Measurements from ENCODE around the gene RHAG.
"Not testable (repeated sequence)": the region's sequence is repeated elsewhere in the genome, so short reads cannot be mapped to it uniquely, and the experiment has no call there.

The RHAG gene

DNA sequence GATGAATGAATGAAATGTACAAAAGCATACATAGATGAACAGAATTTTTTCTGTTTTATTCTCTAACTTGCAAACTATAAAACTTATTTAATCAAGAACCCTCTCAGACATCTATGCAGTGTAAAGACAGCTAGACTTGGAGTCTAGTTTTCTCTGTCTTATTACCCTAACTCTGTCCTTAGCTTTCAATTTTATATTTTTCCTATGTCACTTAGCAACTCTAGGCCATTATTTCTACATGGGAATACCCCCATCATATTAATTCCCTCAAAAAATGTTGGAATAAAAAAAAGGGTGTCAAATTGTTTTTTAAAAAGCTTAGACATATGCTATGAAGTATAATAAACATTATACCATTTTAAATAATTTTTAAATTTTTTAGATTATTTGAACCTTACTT, 1.2 kb downstream of the RHAG start:
- no peak for DNase-seq

DNA sequence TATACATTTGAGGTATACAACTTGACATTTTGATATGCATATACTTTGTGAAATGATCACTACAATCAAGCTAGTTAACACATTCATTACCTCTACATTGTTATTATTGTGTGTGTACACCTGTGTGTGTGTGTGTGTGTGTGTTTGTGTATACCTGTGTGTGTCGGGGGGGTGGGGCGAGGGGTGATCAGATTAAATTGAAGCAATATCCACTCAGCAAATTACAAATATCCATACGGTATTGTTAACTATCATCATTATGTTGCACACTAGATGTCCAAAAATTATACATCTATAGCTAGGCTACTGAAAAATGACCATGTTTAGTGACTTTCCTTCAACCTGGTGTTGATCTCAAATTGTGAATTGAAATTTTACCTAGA, 1.8 kb downstream of the RHAG start:
- DNase-seq: no peak

DNA sequence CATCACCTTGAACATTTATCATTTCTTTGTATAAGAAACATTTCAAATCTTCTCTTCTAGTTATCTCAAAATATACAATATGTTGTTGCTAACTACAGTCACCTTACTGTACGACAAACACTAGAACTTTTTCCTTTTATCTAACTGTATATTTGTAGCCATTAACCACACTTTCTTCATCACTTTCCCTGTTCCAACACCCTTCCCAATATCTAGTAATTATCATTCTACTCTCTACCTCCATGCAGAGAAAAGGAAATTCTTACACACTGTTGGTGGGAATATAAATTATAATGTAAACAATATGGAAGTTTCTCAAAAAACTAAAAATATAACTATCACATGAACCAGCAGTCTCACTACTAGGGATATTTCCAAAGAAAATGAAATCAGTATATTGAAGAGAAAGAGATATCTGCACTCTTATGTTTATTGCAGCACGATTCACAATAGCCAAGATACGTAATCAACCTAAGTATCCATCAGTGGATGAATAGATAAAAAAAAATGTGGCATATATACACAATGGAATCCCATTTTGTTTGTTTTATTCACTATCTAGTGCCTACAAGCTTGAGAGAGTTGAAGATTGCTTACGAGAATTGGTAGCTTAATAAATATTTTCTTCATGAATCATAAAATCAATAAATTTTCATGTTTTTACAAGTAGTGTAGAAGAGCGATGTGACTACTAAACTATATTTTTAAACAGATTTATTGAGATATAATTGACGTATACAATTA, 2.4 kb downstream of the RHAG start:
- no peak for DNase-seq

DNA sequence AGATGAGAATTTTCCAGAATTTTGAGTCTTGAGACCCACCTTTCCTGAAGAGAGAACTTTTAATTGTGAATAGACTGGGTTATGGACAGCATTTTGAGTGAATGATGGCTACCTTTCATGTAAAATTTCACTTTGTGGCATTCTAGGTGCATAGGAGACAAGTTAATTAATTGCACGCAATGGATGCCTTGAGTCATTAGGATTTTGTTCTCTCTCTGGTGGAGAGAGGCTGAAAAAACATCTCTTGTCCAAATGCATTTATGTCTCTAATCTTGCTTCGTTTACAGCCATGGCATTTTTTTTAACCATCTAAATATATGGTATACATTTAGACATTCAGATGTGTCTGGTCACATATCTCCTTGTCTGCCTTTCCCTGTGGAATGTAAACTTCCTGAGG, 3.1 kb downstream of the RHAG start:
- DNase-seq: no peak

GRCh38 chr6:49632727-49633126, 3.9 kb downstream of the RHAG start:
- no peak for DNase-seq

DNA sequence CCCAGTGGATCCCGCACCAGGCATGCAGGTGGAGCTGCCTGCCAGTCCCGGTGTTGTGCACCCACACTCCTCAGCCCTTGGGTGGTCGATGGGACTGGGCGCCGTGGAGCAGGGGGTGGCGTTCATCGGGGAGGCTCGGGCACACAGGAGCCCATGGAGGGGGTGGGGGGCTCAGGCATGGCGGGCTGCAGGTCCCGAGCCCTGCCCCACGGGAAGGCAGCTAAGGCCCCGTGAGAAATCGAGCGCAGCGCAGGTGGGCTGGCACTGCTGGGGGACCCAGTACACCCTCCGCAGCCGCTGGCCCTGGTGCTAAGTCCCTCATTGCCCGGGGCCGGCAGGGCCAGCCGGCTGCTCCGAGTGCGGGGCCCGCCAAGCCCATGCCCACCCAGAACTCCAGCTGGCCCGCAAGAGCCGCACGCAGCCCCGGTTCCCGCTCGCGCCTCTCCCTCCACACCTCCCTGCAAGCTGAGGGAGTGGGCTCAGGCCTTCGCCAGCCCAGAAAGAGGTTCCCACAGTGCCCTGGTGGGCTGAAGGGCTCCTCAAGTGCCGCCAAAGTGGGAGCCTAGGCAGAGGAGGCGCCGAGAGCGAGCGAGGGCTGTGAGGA, 7.1 kb downstream of the RHAG start:
- DNase-seq: not testable (repeated sequence)

GRCh38 chr6:49626811-49627210, 9.8 kb downstream of the RHAG start:
- no peak for DNase-seq

DNA sequence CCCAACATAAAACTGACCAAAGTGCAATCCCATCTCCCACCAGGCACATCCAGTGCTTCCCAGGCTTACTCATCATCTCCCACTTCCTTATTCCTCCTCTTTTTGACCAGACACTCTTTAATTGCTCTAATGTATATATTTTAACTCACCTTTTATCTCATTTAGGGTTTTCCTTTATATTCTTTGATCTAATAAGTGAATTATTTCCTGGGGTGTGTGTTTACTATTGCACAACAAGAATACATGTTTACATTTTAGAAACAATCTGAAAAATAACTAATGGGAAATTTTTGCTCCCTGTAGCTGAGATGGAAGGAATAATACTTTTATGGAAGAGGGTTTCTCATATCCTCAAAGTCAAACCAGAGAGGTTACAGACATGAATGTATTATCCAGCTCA, 18.4 kb downstream of the RHAG start:
- DNase-seq: no peak

DNA sequence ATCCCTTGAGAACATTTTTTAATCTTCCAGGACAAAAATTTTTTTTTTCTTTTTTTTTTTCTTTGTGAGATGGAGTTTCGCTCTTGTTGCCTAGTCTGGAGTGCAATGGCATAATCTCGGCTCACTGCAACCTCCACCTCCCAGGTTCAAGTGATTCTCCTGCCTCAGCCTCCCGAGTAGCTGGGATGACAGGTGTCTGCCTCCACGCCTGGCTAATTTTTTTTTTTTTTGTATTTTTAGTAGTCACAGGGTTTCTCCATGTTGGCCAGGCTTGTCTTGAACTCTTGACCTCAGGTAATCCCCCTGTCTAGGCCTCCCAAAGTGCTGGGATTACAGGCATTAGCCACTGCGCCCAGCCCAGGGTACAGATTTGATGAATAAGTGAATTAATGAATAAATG, 22.5 kb downstream of the RHAG start:
- not testable (repeated sequence) for DNase-seq

- no peak for DNase-seq
Measured at GRCh38 chr6:49609285-49609684, 27.4 kb downstream of the RHAG start.

GRCh38 chr6:49608275-49608674, 28.4 kb downstream of the RHAG start:
- not testable (repeated sequence) for DNase-seq

GRCh38 chr6:49607391-49607982, 29.2 kb downstream of the RHAG start:
- no peak for DNase-seq

DNA sequence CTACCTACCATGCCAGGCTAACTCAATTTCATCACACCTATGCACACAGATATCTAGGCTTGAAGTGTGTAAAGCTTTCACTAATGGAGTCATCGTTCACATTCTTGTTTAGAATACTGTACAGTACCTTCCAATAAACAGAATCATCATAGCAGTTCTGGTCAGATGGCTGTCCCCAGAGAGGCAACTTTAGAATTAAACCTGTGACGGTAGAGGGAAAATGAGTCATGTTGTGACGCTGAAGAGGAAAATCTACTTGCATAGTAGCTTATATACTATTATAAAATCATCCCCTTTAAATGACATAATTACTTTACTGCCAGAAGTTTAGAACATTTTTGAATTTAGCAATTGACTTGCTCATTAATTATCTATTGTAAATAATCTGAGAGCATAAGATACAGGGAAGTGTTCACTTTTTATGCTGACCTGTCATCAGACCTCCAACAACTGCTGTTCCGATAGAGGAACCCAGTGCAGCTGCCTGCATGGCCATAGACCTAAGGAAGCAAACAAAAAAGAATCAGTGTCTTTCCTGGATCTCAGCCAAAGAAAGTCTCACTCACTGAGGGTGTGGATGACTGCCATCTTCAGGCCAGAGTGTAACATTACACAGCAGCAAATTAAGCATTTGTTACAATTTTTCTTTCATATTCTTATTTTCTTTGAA, 29.8 kb downstream of the RHAG start:
- DNase-seq: peak; percentile 55 to 76

DNA sequence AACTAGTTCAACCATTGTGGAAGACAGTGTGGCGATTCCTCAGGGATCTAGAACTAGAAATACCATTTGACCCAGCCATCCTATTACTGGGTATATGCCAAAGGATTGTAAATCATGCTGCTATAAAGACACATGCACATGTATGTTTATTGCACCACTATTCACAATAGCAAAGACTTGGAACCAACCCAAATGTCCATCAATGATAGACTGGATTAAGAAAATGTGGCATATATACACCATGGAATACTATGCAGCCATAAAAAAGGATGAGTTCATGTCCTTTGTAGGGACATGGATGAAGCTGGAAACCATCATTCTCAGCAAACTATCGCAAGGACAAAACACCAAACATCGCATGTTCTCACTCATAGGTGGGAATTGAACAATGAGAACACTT, 32.6 kb downstream of the RHAG start:
- not testable (repeated sequence) for DNase-seq

- not testable (repeated sequence) for DNase-seq
Measured at GRCh38 chr6:49587262-49587661, 49.4 kb downstream of the RHAG start.

DNA sequence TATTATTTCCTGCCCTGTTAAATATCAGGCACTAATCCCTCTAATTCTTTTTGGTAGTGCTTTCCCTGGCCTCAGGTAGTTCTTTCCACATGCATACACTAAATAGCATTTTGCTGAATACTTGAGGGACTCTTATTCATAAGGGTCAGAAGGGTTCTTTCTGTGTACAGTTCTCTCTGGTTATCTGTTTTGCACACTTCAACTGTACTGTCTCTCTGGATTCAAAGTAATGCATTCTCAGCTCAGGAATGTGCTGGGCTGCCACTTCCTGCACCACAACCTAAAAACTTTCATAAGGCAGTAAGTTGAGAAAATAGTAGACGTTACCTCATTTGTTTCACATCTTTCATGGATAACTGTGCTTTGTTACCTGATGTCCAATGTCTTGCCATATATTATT, 54.1 kb downstream of the RHAG start:
- DNase-seq: no peak

- DNase-seq: no peak
Measured at GRCh38 chr6:49579649-49580048, 57.0 kb downstream of the RHAG start.

- DNase-seq: no peak
Measured at GRCh38 chr6:49576618-49577017, 60.0 kb downstream of the RHAG start.

- DNase-seq: no peak
Measured at GRCh38 chr6:49570474-49571079, 66.1 kb downstream of the RHAG start.

GRCh38 chr6:49565855-49566254, 70.8 kb downstream of the RHAG start:
- no peak for DNase-seq

DNA sequence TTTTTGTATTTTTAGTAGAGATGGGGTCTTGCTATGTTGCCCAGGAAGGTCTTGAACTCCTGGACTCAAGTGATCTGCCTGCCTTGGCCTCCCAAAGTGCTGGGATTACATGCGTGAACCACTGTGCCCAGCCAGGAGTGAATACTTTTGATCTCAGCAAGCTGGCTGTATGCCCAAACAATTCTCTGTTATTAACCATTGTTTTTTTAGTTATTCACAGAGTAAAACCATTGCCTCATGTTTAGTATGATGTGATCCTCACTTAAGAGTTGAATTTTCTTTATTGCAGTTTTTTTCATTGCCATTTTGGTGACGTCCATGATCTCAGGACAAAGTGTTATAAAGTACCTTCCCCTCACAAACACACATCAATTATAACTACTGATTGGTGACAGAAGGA, 71.4 kb downstream of the RHAG start:
- no peak for DNase-seq

DNA sequence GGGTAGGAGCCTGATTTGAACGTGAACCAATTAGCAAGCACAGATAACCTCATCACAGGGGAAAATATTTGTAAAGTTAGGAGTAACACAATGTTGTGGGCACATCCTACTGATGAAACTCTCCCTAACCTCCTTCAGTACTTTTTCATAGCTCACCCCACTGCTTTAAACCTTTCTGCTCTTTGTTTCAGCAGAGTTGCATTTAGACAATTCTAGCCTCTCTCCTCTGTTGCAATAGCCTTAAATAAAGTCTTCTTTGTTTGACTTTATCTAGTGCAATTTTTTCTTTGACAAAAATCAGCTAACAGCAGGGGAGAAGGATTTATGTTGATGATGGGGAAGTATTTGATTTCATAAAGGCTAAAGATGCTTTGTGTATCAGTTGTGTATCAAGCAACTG, 72.1 kb downstream of the RHAG start:
- no peak for DNase-seq
